ENCODE data around the gene ARHGAP40.

GRCh38 chr20:38674092-38674764 lies 72.6 kb downstream of the ARHGAP40 start:
- TF ChIP-seq CTCF (conservative IDR thresholded peaks at IDR 0.05 in 1 of 2, IDR thresholded peaks at IDR 0.05 in 1 of 2; ENCODE audit: low read depth in 1 of 2, low read length in 2 of 2) (no peak), EZH2 (IDR thresholded peaks at IDR 0.05; ENCODE audit: low read length, missing control alignments) (no peak)
